OCI-LY7 (cell line): Measurements from ENCODE around the gene CRACDL. TPM values are rescaled to one million over a fixed set of nuclear protein-coding genes. Genes with fewer than 3 reads are reported as not detected.

Source experiments
- BruUV-seq: library from RNA; stranded (reverse); fragments of 400-500 nt; replicated peaks from 2 replicates; lab custom pipeline; 2021; lab: Mats Ljungman, UMichigan
- CTCF ChIA-PET: fragments of 300-600 bp; sonication (Branson Sonifier 250); formaldehyde crosslinking; loops from one replicate; lab custom pipeline; 2022; ENCODE audit warnings: antibody characterized with exemption; ENCODE audit not compliant: unreplicated experiment; lab: Charles Lee
- POLR2A ChIA-PET: fragments of 300-600 bp; sonication (Branson Sonifier 250); formaldehyde crosslinking; loops from one replicate; lab custom pipeline; 2022; ENCODE audit warnings: antibody characterized with exemption; lab: Charles Lee
- DNase-seq: peaks from one replicate; pipeline ENCODE4 v3.0.0-alpha.2; 2015; ENCODE audit warnings: low spot score
- H2AFZ ChIP-seq: fragments of 200-600 bp; sonication (generic), shearing (Covaris generic); 2 replicates; pipeline ENCODE4 v1.6.1; 2014; ENCODE audit warnings: mild to moderate bottlenecking, antibody characterized with exemption, low read length, moderate library complexity
- H3K27ac ChIP-seq: fragments of 200-600 bp; sonication (generic); 2 replicates; pipeline ENCODE4 v1.5.1; 2014; ENCODE audit warnings: mixed run types, low read depth, mild to moderate bottlenecking, moderate library complexity, low read length, inconsistent platforms; ENCODE audit not compliant: poor library complexity, severe bottlenecking
- H3K36me3 ChIP-seq: fragments of 200-600 bp; sonication (generic); 2 replicates; pipeline ENCODE4 v1.6.1; 2014; ENCODE audit warnings: mild to moderate bottlenecking, antibody characterized with exemption, low read length, moderate library complexity, mixed read lengths; ENCODE audit not compliant: insufficient read depth
- H3K4me1 ChIP-seq: fragments of 200-600 bp; sonication (generic); 2 replicates; pipeline ENCODE4 v1.5.1; 2014; ENCODE audit warnings: mild to moderate bottlenecking, low read length; ENCODE audit not compliant: insufficient read depth, poor library complexity, severe bottlenecking
- H3K4me2 ChIP-seq: fragments of 200-600 bp; sonication (generic); 2 replicates; pipeline ENCODE4 v1.6.1; 2014; ENCODE audit warnings: mild to moderate bottlenecking, low read length
- H3K4me3 ChIP-seq: fragments of 200-600 bp; sonication (generic); 2 replicates; pipeline ENCODE4 v1.5.1; 2014; ENCODE audit warnings: mild to moderate bottlenecking, low read depth, low read length; ENCODE audit not compliant: poor library complexity, severe bottlenecking
- H3K79me2 ChIP-seq: fragments of 200-600 bp; sonication (generic); 2 replicates; pipeline ENCODE4 v1.6.1; 2016; ENCODE audit warnings: low read depth, mild to moderate bottlenecking, low read length, moderate library complexity, mixed read lengths; ENCODE audit not compliant: insufficient read depth
- H3K9me2 ChIP-seq: fragments of 200-600 bp; sonication (generic); 2 replicates; pipeline ENCODE4 v1.6.1; 2016; ENCODE audit warnings: mild to moderate bottlenecking, low read length, mixed read lengths; ENCODE audit not compliant: insufficient read depth
- H3K9me3 ChIP-seq: fragments of 200-600 bp; sonication (generic); 2 replicates; pipeline ENCODE4 v1.6.1; 2014; ENCODE audit warnings: mild to moderate bottlenecking, mixed run types, low read length, mixed read lengths
- H4K20me1 ChIP-seq: fragments of 200-600 bp; sonication (generic); 2 replicates; pipeline ENCODE4 v1.6.1; 2014; ENCODE audit warnings: mild to moderate bottlenecking, antibody characterized with exemption, low read length, moderate library complexity, mixed read lengths; ENCODE audit not compliant: insufficient read depth
- CTCF ChIP-seq: fragments of 200-600 bp; sonication (generic); conservative IDR thresholded peaks from 2 replicates; pipeline ENCODE4 v1.5.1; 2014; ENCODE audit warnings: mild to moderate bottlenecking, antibody characterized with exemption, low read length, moderate library complexity, mixed read lengths
- EZH2phosphoT487 ChIP-seq: fragments of 200-600 bp; sonication (generic); IDR thresholded peaks from 2 replicates; pipeline ENCODE4 v1.6.1; 2018; ENCODE audit warnings: low read depth, borderline replicate concordance, mild to moderate bottlenecking, mixed run types, antibody characterized with exemption, low read length, moderate library complexity, mixed read lengths
- intact Hi-C: fragments of 100-400 bp; cut with micrococcal nuclease; formaldehyde crosslinking; loops from one replicate; pipeline ENCODE4 v1.10.0; 2022; ENCODE audit not compliant: unreplicated experiment
- total RNA-seq, 2 experiments: library from RNA; depleted of rRNA in 1 of 2; stranded (reverse); fragments of >200 nt in 1 of 2; shearing (Covaris generic) in 1 of 2; gene quantifications; 2 replicates each; pipeline ENCODE4 v1.2.3, GENCODE V29; 2014 to 2022

CRACDL gene
- total RNA-seq, 2 experiments from 2014 or later, result 0.03 to 0.13 TPM

- no peak overlapping the region for H2AFZ ChIP-seq
- H3K9me3 ChIP-seq, result no peaks in the 10 kb centered on the region
- H3K4me2 ChIP-seq, result no peak overlapping the region
- H3K4me3 ChIP-seq, result no peak overlapping the region
- no peaks in the 10 kb centered on the region for H3K9me2 ChIP-seq
- POLR2A ChIA-PET, result no interaction called here
- no peaks in the 10 kb centered on the region for H4K20me1 ChIP-seq
- no peaks in the 10 kb centered on the region for H3K79me2 ChIP-seq
- intact Hi-C loops, result no loop called here
- H3K36me3 ChIP-seq, result no peaks in the 10 kb centered on the region
- DNase-seq, result no peak
- BruUV-seq, result no TSS peak
- CTCF ChIA-PET, result no interaction called here
- no peak overlapping the region for H3K27ac ChIP-seq
- no peak for TF ChIP-seq CTCF
- TF ChIP-seq EZH2phosphoT487, result no peak
- no peaks in the 10 kb centered on the region for H3K4me1 ChIP-seq
Measured at GRCh38 chr2:98810588-98810928, 125.5 kb downstream of the CRACDL start.

GRCh38 chr2:98809878-98810587 lies 126.0 kb downstream of the CRACDL start:
- H2AFZ ChIP-seq, result no peak overlapping the region
- CTCF ChIA-PET, result no interaction called here
- POLR2A ChIA-PET, result no interaction called here
- H3K36me3 ChIP-seq, result no peaks in the 10 kb centered on the region
- H3K9me2 ChIP-seq, result no peaks in the 10 kb centered on the region
- DNase-seq, result no peak
- TF ChIP-seq CTCF (no peak), EZH2phosphoT487 (no peak)
- BruUV-seq, result no TSS peak
- H3K79me2 ChIP-seq, result no peaks in the 10 kb centered on the region
- no peaks in the 10 kb centered on the region for H3K9me3 ChIP-seq
- H4K20me1 ChIP-seq, result no peaks in the 10 kb centered on the region
- H3K4me1 ChIP-seq, result no peaks in the 10 kb centered on the region
- H3K27ac ChIP-seq, result no peak overlapping the region
- H3K4me3 ChIP-seq, result no peak overlapping the region
- H3K4me2 ChIP-seq, result no peak overlapping the region
- intact Hi-C loops, result no loop called here

GRCh38 chr2:98809116-98809515 lies 126.9 kb downstream of the CRACDL start:
- ChIA-PET CTCF (no interaction called here), POLR2A (no interaction called here)
- no TSS peak for BruUV-seq
- TF ChIP-seq EZH2phosphoT487 (no peak), CTCF (no peak)
- no peaks in the 10 kb centered on the region for H3K9me2 ChIP-seq
- no peaks in the 10 kb centered on the region for H3K36me3 ChIP-seq
- H2AFZ ChIP-seq, result no peak overlapping the region
- H3K9me3 ChIP-seq, result no peaks in the 10 kb centered on the region
- no peak overlapping the region for H3K4me2 ChIP-seq
- no peaks in the 10 kb centered on the region for H3K4me1 ChIP-seq
- no peak overlapping the region for H3K27ac ChIP-seq
- H3K79me2 ChIP-seq, result no peaks in the 10 kb centered on the region
- no peak overlapping the region for H3K4me3 ChIP-seq
- intact Hi-C loops, result no loop called here
- no peak for DNase-seq
- no peaks in the 10 kb centered on the region for H4K20me1 ChIP-seq
